GM12878 (cell line): ENCODE measurements around the gene SIX1. TPM values are rescaled to one million over a fixed set of nuclear protein-coding genes. Genes with fewer than 3 reads are reported as not detected.

Experiments
- ATAC-seq: fragments of 200-7000 bp; cut with Tn5 transposase; 3 replicates; pipeline ENCODE4 v1.9.1; 2020; ENCODE audit warnings: mild to moderate bottlenecking, moderate library complexity
- BruUV-seq: library from RNA; stranded (reverse); fragments of 400-500 nt; replicated peaks from 2 replicates; lab custom pipeline; 2021; lab: Mats Ljungman, UMichigan
- CTCF ChIA-PET: fragments of 300-600 bp; sonication (Branson Sonifier 250); formaldehyde crosslinking; extraction: SDS; loops from one replicate; lab custom pipeline; 2021; ENCODE audit warnings: inconsistent platforms; lab: Yijun Ruan, JAX
- POLR2A ChIA-PET: fragments of 350-600 bp; formaldehyde crosslinking; extraction: SDS; loops from one replicate; lab custom pipeline; 2021; ENCODE audit warnings: inconsistent platforms; lab: Charles Lee
- RAD21 ChIA-PET: fragments of 300-600 bp; sonication (Branson Sonifier 250); formaldehyde crosslinking; loops from one replicate; lab custom pipeline; 2023; ENCODE audit warnings: antibody characterized with exemption; ENCODE audit not compliant: unreplicated experiment; lab: Charles Lee
- SMC1A ChIA-PET: fragments of 300-600 bp; sonication (Branson Sonifier 250); formaldehyde crosslinking; loops from one replicate; lab custom pipeline; 2023; ENCODE audit not compliant: unreplicated experiment, uncharacterized antibody; lab: Charles Lee
- DNase-seq: peaks from one replicate; pipeline ENCODE4 v3.0.0-alpha.2; 2011; ENCODE audit warnings: low read depth, low spot score
- FAIRE-seq: peaks from 3 replicates; lab custom pipeline; 2011; peaks lifted over from hg19 to GRCh38; lab: Jason Lieb, UNC
- H2AFZ ChIP-seq: 2 replicates; pipeline ENCODE4 v1.6.0; 2011; ENCODE audit warnings: low read depth, low read length, control low read depth; ENCODE audit not compliant: control insufficient read depth
- H3K27ac ChIP-seq: 2 replicates; pipeline ENCODE4 v1.5.1; 2011; ENCODE audit warnings: control low read depth; ENCODE audit not compliant: control insufficient read depth, insufficient read depth
- H3K27me3 ChIP-seq, 2 experiments: replicated peaks in 1 of 2; 2 replicates each; pipeline versions ENCODE4 v1.6.0 to v1.6.1; 2011; ENCODE audit warnings: low read length in 1 of 2; ENCODE audit not compliant: control insufficient read depth in 2 of 2, insufficient read depth in 2 of 2
- H3K36me3 ChIP-seq, 2 experiments: 2 replicates each; pipeline ENCODE4 v1.5.1; 2011; ENCODE audit warnings: low read length in 1 of 2; ENCODE audit not compliant: control insufficient read depth in 2 of 2, insufficient read depth in 2 of 2
- H3K4me1 ChIP-seq: 2 replicates; pipeline ENCODE4 v1.6.1; 2011; ENCODE audit warnings: mild to moderate bottlenecking, low read length, moderate library complexity, mixed read lengths; ENCODE audit not compliant: control insufficient read depth, insufficient read depth
- H3K4me2 ChIP-seq: 2 replicates; pipeline ENCODE4 v1.6.0; 2011; ENCODE audit warnings: control low read depth; ENCODE audit not compliant: control insufficient read depth, insufficient read depth
- H3K4me3 ChIP-seq: fragments of 200-600 bp; sonication (generic); 2 replicates; pipeline ENCODE4 v1.5.1; 2016
- H3K79me2 ChIP-seq: 2 replicates; pipeline ENCODE4 v1.6.0; 2011; ENCODE audit warnings: low read length; ENCODE audit not compliant: control insufficient read depth, insufficient read depth
- H3K9ac ChIP-seq: 2 replicates; pipeline ENCODE4 v1.8.0; 2011; ENCODE audit warnings: low read length, control low read depth, mixed read lengths; ENCODE audit not compliant: control insufficient read depth, insufficient read depth
- H3K9me3 ChIP-seq: replicated peaks from 3 replicates; pipeline ENCODE4 v1.5.1; 2011; ENCODE audit warnings: mild to moderate bottlenecking, low read length; ENCODE audit not compliant: control insufficient read depth, insufficient read depth
- H4K20me1 ChIP-seq: 2 replicates; pipeline ENCODE4 v1.6.0; 2011; ENCODE audit not compliant: control insufficient read depth, insufficient read depth
- ATF7 ChIP-seq: fragments of 450-650 bp; IDR thresholded peaks from 2 replicates; pipeline ENCODE4 v1.6.1; 2016; ENCODE audit warnings: low read depth, mild to moderate bottlenecking
- BACH1 ChIP-seq: fragments of 450-650 bp; IDR thresholded peaks from 2 replicates; pipeline ENCODE4 v1.6.1; 2017; ENCODE audit warnings: mild to moderate bottlenecking, borderline replicate concordance
- BCL3 ChIP-seq: IDR thresholded peaks from 2 replicates; pipeline ENCODE4 v1.6.1; 2011; ENCODE audit warnings: borderline replicate concordance, low read depth, mild to moderate bottlenecking, moderate library complexity, low read length; ENCODE audit not compliant: insufficient read depth, poor library complexity, severe bottlenecking
- BRCA1 ChIP-seq: IDR thresholded peaks from 2 replicates; pipeline ENCODE4 v1.6.1; 2011; ENCODE audit warnings: low read depth, low read length, improper control_type of control experiment
- E2F8 ChIP-seq: fragments of 450-650 bp; IDR thresholded peaks from 2 replicates; pipeline ENCODE4 v1.6.1; 2018; ENCODE audit warnings: mild to moderate bottlenecking, low read depth, moderate library complexity; ENCODE audit not compliant: partially characterized antibody
- MAX ChIP-seq: IDR thresholded peaks from 2 replicates; pipeline ENCODE4 v1.6.1; 2012; ENCODE audit warnings: low read depth, low read length, improper control_type of control experiment
- MEF2B ChIP-seq: fragments of 450-650 bp; IDR thresholded peaks from 2 replicates; pipeline ENCODE4 v1.6.1; 2018; ENCODE audit warnings: mild to moderate bottlenecking, moderate library complexity; ENCODE audit not compliant: partially characterized antibody, poor library complexity, severe bottlenecking
- RFX5 ChIP-seq: IDR thresholded peaks from 2 replicates; pipeline ENCODE4 v1.6.1; 2011; ENCODE audit warnings: low read depth, low read length, improper control_type of control experiment
- SMC3 ChIP-seq: IDR thresholded peaks from 2 replicates; pipeline ENCODE4 v1.6.1; 2011; ENCODE audit warnings: low read length, improper control_type of control experiment, borderline replicate concordance
- STAT1 ChIP-seq: fragments of 450-650 bp; conservative IDR thresholded peaks from 2 replicates; pipeline ENCODE4 v1.6.1; 2014; ENCODE audit warnings: antibody characterized with exemption, mild to moderate bottlenecking
- USF2 ChIP-seq: IDR thresholded peaks from 2 replicates; pipeline ENCODE4 v1.6.1; 2011; ENCODE audit warnings: low read depth, low read length, improper control_type of control experiment, borderline replicate concordance
- WGBS: methylation state at CpG from one replicate; pipeline ENCODE4 v1.1.6; 2016; ENCODE audit warnings: low lambda C conversion rate; ENCODE audit not compliant: insufficient replicate concordance, insufficient coverage; ENCODE audit errors: missing lambda C conversion rate; 5-methylcytosine and 5-hydroxymethylcytosine counted together
- in situ Hi-C: fragments of 300-500 bp; cut with MboI; formaldehyde crosslinking; loops from 9 replicates; pipeline ENCODE4 v1.14.3; 2018; ENCODE audit warnings: mixed read lengths
- intact Hi-C: fragments of 100-400 bp; cut with micrococcal nuclease; formaldehyde crosslinking; loops from one replicate; pipeline ENCODE4 v1.14.2; 2022; ENCODE audit not compliant: unreplicated experiment
- polyA plus RNA-seq, 11 experiments: library from polyadenylated mRNA; depleted of rRNA in 4 of 11; unstranded in 6 of 11; stranded (reverse) in 5 of 11; fragments of >200 nt; fragmentation: Nextera tagmentation in 4 of 11; fragmentation: Illumina TruSeq in 1 of 11; extraction: Ambion mirVana in 4 of 11; extraction: Trizol in 1 of 11; gene quantifications; 1 replicate in 1 of 11; 2 replicates in 10 of 11; pipeline versions ENCODE4 v1.2.1 to v1.2.3, GENCODE V29; 2011 to 2016; ENCODE audit warnings: inconsistent platforms in 2 of 11, missing spikeins in 2 of 11, low read depth in 1 of 11
- total RNA-seq, 4 experiments: library from RNA; depleted of rRNA in 3 of 4; stranded (reverse); fragments of >200 nt in 3 of 4; fragmentation: Illumina TruSeq in 1 of 4; extraction: Trizol in 1 of 4; gene quantifications; 2 replicates each; pipeline versions ENCODE4 v1.2.1 to v1.2.3, GENCODE V29; 2013 to 2021

SIX1 gene
- total and polyA plus RNA-seq, 10 of the 15 experiments (the other 5 are each of a cell fraction or from before 2014, with no cell fraction given) = 0.03 to 0.06 (median 0.05) TPM; not detected in 5

- TF ChIP-seq E2F8 (no peak), BRCA1 (no peak), SMC3 (no peak)
Observed at GRCh38 chr14:60621386-60621785, 27.9 kb downstream of the SIX1 start (continued).

GRCh38 chr14:60618241-60618640 is 31.0 kb downstream of the SIX1 start:
- BruUV-seq = no TSS peak
- FAIRE-seq = no peak
- intact Hi-C loops = no loop called here
- no peak for TF ChIP-seq BCL3
- no peak for TF ChIP-seq MAX
- no peak for TF ChIP-seq RFX5
- no peak for TF ChIP-seq USF2
- no peak for TF ChIP-seq BACH1
- TF ChIP-seq MEF2B = no peak
- TF ChIP-seq STAT1 = no peak
- TF ChIP-seq ATF7 = no peak
- TF ChIP-seq, all 136 proteins: peak for 0
- Histone ChIP-seq H3K4me1 (no peaks in the 10 kb centered on the region), H3K27ac (no peak overlapping the region), H3K79me2 (no peaks in the 10 kb centered on the region), H3K4me2 (no peak overlapping the region), H4K20me1 (no peaks in the 10 kb centered on the region), H3K9me3 (no peaks in the 10 kb centered on the region), H3K27me3 (no peaks in the 10 kb centered on the region; a peak in 1 of 4 replicates), H3K9ac (no peak overlapping the region), H3K36me3 (no peaks in the 10 kb centered on the region), H3K4me3 (no peak overlapping the region), H2AFZ (no peak overlapping the region)
- DNase-seq = no peak
- ATAC-seq = no peak
- WGBS = 24% methylated on average over 2 of the region's 2 CpGs
- RAD21 ChIA-PET = no interaction called here
- in situ Hi-C loops = no loop called here
- SMC1A ChIA-PET = no interaction called here
- POLR2A ChIA-PET = no interaction called here
- CTCF ChIA-PET = interaction anchor here (1.0 kb wide), 1 partner anchor 635 kb away, joined by 4 read pairs; no protein-coding TSS in a partner anchor
